PC-9 (cell line): ENCODE measurements around the gene PHLDA3. TPM values are rescaled to one million over a fixed set of nuclear protein-coding genes. Genes with fewer than 3 reads are reported as not detected.

ENCODE experiments used
- BruUV-seq: library from RNA; stranded (reverse); fragments of 400-500 nt; replicated peaks from 2 replicates; lab custom pipeline; 2021; lab: Mats Ljungman, UMichigan
- CTCF ChIA-PET: fragments of 300-600 bp; sonication (Branson Sonifier 250); formaldehyde crosslinking; loops from one replicate; lab custom pipeline; 2022; ENCODE audit warnings: antibody characterized with exemption; lab: Charles Lee
- POLR2A ChIA-PET: fragments of 300-600 bp; sonication (Branson Sonifier 250); formaldehyde crosslinking; loops from one replicate; lab custom pipeline; 2022; ENCODE audit warnings: antibody characterized with exemption; ENCODE audit not compliant: unreplicated experiment; lab: Charles Lee
- DNase-seq, 2 experiments: peaks; one replicate each; pipeline versions ENCODE4 v3.0.0 to v3.0.0-alpha.2; 2015 to 2022; ENCODE audit warnings: mixed read lengths in 1 of 2
- H2AFZ ChIP-seq: fragments of 200-600 bp; sonication (generic); 2 replicates; pipeline ENCODE4 v1.8.1; 2017; ENCODE audit warnings: antibody characterized with exemption
- H3F3A ChIP-seq: fragments of 200-600 bp; sonication (generic); 2 replicates; pipeline ENCODE4 v1.8.1; 2017; ENCODE audit warnings: antibody characterized with exemption, mild to moderate bottlenecking, low read depth; ENCODE audit not compliant: insufficient read depth
- H3K27ac ChIP-seq: fragments of 200-600 bp; sonication (generic); 2 replicates; pipeline ENCODE4 v1.6.1; 2016; ENCODE audit warnings: mixed run types
- H3K27me3 ChIP-seq: fragments of 200-600 bp; sonication (generic); 2 replicates; pipeline ENCODE4 v1.6.1; 2016; ENCODE audit warnings: low read depth, mixed run types; ENCODE audit not compliant: insufficient read depth
- H3K36me3 ChIP-seq: fragments of 200-600 bp; sonication (generic); 2 replicates; pipeline ENCODE4 v1.6.1; 2016; ENCODE audit warnings: low read depth, mixed run types
- H3K4me1 ChIP-seq: fragments of 200-600 bp; sonication (generic); replicated peaks from 2 replicates; pipeline ENCODE4 v1.6.1; 2016; ENCODE audit warnings: mixed run types; ENCODE audit not compliant: insufficient read depth
- H3K4me2 ChIP-seq: fragments of 200-600 bp; sonication (generic); 2 replicates; pipeline ENCODE4 v1.6.1; 2017; ENCODE audit warnings: mixed run types
- H3K4me3 ChIP-seq: fragments of 200-600 bp; sonication (generic); 2 replicates; pipeline ENCODE4 v1.6.1; 2016; ENCODE audit warnings: mixed run types
- H3K79me2 ChIP-seq: fragments of 200-600 bp; sonication (generic); 2 replicates; pipeline ENCODE4 v1.6.1; 2017; ENCODE audit warnings: low read depth, mixed run types
- H3K9me2 ChIP-seq: fragments of 200-600 bp; sonication (generic); 2 replicates; pipeline ENCODE4 v1.8.1; 2017; ENCODE audit warnings: mild to moderate bottlenecking; ENCODE audit not compliant: insufficient read depth
- H3K9me3 ChIP-seq: fragments of 200-600 bp; sonication (generic); 2 replicates; pipeline ENCODE4 v1.8.1; 2016; ENCODE audit warnings: low read depth; ENCODE audit not compliant: insufficient read depth
- H4K20me1 ChIP-seq: fragments of 200-600 bp; sonication (generic); 2 replicates; pipeline ENCODE4 v1.8.1; 2017; ENCODE audit not compliant: insufficient read depth
- CTCF ChIP-seq: fragments of 200-600 bp; sonication (generic); conservative IDR thresholded peaks from 2 replicates; pipeline ENCODE4 v1.6.1; 2017; ENCODE audit warnings: mixed run types, antibody characterized with exemption, mild to moderate bottlenecking, moderate library complexity
- EZH2 ChIP-seq: fragments of 200-600 bp; sonication (generic); IDR thresholded peaks from 2 replicates; pipeline ENCODE4 v1.8.0; 2017; ENCODE audit warnings: antibody characterized with exemption, low read depth
- intact Hi-C: fragments of 100-400 bp; cut with micrococcal nuclease; formaldehyde crosslinking; loops from one replicate; pipeline ENCODE4 v1.10.0; 2022; ENCODE audit not compliant: unreplicated experiment
- total RNA-seq: library from RNA; stranded (reverse); gene quantifications from 2 replicates; pipeline ENCODE4 v1.2.3, GENCODE V29; 2021

The PHLDA3 gene
- total RNA-seq, 1 experiment from 2014 or later: 31.6 TPM

- CTCF ChIA-PET: interaction anchor here (0.6 kb wide), 1 partner anchor 126 kb away, joined by 9 read pairs; no protein-coding TSS in a partner anchor
- Histone ChIP-seq H3K9me3 (no peaks in the 10 kb centered on the region), H3K79me2 (peaks cover 22% of the 10 kb centered on the region), H4K20me1 (no peaks in the 10 kb centered on the region), H2AFZ (no peak overlapping the region), H3F3A (peaks cover 22% of the 10 kb centered on the region), H3K36me3 (no peaks in the 10 kb centered on the region; the same call in 1 of the 2 replicates), H3K27ac (no peak overlapping the region), H3K4me2 (no peak overlapping the region), H3K4me3 (no peak overlapping the region), H3K27me3 (no peaks in the 10 kb centered on the region), H3K4me1 (peaks cover 23% of the 10 kb centered on the region), H3K9me2 (no peaks in the 10 kb centered on the region; the same call in 1 of the 2 replicates)
- BruUV-seq: no TSS peak
- no peak for TF ChIP-seq CTCF
- no peak for TF ChIP-seq EZH2
- intact Hi-C loops: no loop called here
- DNase-seq: no peak
- POLR2A ChIA-PET: interaction anchor here (0.6 kb wide), 1 partner anchor 31 kb away, joined by 3 read pairs; no protein-coding TSS in a partner anchor
Observed at GRCh38 chr1:201471772-201472171, 2.8 kb upstream of the PHLDA3 start.

GRCh38 chr1:201470581-201470980 lies 1.6 kb upstream of the PHLDA3 start:
- TF ChIP-seq CTCF (no peak), EZH2 (no peak)
- Histone ChIP-seq H3K27me3 (no peaks in the 10 kb centered on the region), H3K9me3 (no peaks in the 10 kb centered on the region), H3K4me2 (no peak overlapping the region), H4K20me1 (no peaks in the 10 kb centered on the region), H3K4me1 (peaks cover 23% of the 10 kb centered on the region), H3K27ac (no peak overlapping the region), H3K79me2 (peaks cover 33% of the 10 kb centered on the region), H3K36me3 (peaks cover 7% of the 10 kb centered on the region), H3K9me2 (no peaks in the 10 kb centered on the region; the same call in 1 of the 2 replicates), H3F3A (peaks cover 22% of the 10 kb centered on the region), H3K4me3 (no peak overlapping the region), H2AFZ (no peak overlapping the region)
- intact Hi-C loops: no loop called here
- ChIA-PET CTCF (no interaction called here), POLR2A (no interaction called here)
- no TSS peak for BruUV-seq
- no peak for DNase-seq

- Histone ChIP-seq H2AFZ (peak overlapping the region; percentile 70; the same call in 1 of the 2 replicates), H3K4me1 (peaks cover 24% of the 10 kb centered on the region), H3K27me3 (no peaks in the 10 kb centered on the region), H3K9me3 (no peaks in the 10 kb centered on the region), H3K36me3 (peaks cover 16% of the 10 kb centered on the region), H3K9me2 (no peaks in the 10 kb centered on the region; the same call in 1 of the 2 replicates), H3K27ac (no peak overlapping the region), H3K4me3 (peak overlapping the region; percentile 97; the same call in 1 of the 2 replicates), H3K4me2 (peak overlapping the region; percentile 100), H3F3A (peaks cover 19% of the 10 kb centered on the region), H3K79me2 (peaks cover 42% of the 10 kb centered on the region), H4K20me1 (no peaks in the 10 kb centered on the region)
- DNase-seq: no peak
- BruUV-seq: no TSS peak
- TF ChIP-seq CTCF: no peak
- ChIA-PET CTCF (interaction anchor here (2.0 kb wide), 1 partner anchor 12 kb away, joined by 7 read pairs; no protein-coding TSS in a partner anchor), POLR2A (interaction anchor here (0.5 to 0.7 kb wide), 4 partner anchors 9 to 162 kb away, joined by 3 to 8 read pairs (median 3); no protein-coding TSS in a partner anchor)
- intact Hi-C loops: loop anchor here (2.0 to 10.0 kb wide), 2 partner anchors 35 to 875 kb away; partner anchors contain the start of genes PPP1R12B and UBE2T
Observed at GRCh38 chr1:201469645-201470074, 672 bp upstream of the PHLDA3 start.
